ENCODE results near the gene TECTA.
"Not testable (repeated sequence)": the region's sequence is repeated elsewhere in the genome, so short reads cannot be mapped to it uniquely, and the experiment has no call there.

TECTA gene

DNA sequence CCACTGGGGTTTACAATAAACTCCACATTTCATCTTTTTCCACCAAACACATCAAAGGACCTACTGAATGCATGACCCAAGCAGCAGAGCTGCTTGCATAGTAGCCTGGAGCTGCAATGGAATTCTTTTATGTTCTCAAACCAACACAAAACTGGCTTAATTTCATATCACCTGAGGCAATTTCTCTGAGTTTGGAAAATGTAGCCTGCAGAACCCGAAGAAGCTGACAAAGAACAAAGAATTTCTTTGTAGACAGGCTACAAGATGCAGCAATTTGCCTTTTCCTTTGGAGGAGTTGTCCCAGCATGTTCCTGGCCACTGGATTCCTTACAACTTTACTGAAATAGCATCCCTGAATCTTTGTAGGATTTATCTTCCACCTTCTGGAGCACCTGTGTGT lies 5.5 kb upstream of the TECTA start:
- no peak for DNase-seq

DNA sequence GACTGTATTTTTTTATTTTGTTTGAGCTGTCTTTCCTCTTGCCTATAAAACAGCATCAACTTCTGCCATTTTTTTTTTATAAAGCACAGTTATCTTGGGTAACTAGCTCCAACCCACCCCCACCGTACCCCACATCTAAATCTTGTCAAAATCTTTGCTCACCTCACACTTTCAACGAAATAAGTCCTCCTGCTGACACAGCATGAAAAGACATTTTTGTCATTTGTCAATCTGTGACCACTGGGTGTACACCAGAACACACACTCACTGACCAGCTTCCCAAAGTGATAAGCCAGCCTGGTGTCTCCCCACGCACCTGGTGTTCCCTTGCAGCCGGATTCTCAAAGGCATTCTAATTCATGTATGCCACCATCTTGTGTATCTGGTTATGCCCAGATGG lies 1.7 kb upstream of the TECTA start:
- no peak for DNase-seq

DNA sequence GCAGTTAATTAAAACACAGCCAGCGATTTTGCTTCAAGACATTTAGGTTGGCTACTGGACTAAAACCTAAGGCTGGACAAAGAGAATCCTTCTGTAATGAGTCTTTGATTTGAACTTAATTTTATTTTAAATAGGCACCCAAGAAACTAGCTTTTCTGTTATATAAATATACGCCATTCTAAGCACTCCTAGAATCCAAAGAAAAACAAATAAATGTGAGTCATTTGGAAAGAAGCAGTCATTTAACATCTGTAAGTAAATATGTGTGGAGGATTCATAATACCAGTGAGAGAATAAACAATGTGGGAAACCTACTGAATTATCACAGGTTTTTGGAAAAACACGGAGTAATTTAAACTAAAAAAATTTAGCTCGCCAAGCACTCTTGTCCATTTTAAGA lies 1.2 kb upstream of the TECTA start:
- no peak for DNase-seq

DNA sequence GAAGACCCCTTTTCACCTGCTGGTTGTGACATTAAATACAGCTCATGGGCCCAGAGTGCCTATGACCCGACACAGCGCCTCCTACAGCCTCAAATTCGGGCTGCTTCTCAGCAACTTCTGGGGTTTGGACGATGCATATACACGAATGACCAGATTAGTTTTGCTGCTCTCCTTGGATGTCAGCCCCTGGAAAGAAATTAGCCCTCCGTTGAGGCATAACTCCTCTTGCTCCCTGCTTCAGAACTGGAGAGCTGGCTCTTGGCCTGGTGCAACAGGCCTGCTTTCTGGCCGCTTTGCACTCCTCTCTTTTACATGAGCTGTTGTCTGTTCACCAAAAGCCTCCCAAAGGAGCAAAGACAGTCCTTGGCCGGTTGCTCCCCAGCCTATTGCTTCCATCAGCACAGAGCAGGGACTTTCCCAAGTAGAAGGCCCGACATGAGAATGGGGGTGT lies 3.3 kb downstream of the TECTA start:
- DNase-seq: no peak

DNA sequence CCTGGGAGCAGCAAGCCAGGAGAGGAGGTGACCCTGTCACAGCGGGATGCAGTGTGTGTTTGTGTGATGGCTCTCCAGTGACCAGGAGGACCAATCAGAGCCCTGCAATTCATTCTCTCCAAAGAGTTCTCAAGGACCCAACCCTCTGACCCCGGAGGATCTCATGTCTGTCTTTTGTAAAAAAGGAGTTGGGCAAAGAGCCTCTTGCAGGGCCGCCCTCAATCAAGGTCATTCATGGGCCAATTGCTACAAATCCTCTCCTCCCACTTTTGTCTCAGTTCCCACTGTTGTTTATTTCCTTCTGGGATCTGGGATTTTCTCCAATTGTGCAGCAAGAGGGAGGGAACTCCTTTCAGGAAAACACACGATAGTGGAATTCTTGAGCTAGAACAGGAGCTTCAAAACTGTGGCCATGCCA lies 4.0 kb downstream of the TECTA start:
- DNase-seq: no peak

DNA sequence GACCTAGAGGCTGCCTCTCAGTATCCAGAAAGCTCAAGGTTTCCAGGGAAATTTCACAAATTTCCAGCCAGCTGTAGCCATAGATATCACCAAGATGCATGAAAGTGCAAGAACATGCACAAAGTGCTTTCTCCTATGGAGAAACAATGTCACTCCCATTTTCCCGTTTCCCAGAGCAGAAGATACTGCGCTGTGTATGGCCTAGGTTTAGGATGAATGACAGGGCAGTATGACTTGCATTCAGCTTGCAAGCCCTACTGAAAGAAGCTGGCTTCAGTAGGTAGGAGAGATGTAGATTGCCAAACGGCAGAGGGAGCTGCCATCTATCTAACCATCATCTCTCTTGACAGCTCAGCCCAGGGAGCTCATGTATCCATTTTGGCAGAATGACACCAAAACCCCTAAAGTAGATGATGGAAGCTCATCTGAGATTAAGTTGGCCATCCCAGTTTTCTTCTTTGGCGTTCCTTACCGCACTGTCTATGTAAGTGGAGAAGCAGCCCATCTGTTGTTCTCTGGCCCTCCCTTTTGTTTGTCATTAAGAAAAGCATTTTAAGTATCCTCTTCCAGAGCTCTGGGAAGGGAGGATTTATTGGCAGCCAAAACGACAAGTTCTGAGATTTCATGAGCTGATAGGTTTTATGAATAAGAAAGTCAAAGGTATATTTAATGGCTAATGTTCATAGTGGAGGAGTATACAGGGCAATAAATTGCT lies 4.6 kb downstream of the TECTA start:
- no peak for DNase-seq

DNA sequence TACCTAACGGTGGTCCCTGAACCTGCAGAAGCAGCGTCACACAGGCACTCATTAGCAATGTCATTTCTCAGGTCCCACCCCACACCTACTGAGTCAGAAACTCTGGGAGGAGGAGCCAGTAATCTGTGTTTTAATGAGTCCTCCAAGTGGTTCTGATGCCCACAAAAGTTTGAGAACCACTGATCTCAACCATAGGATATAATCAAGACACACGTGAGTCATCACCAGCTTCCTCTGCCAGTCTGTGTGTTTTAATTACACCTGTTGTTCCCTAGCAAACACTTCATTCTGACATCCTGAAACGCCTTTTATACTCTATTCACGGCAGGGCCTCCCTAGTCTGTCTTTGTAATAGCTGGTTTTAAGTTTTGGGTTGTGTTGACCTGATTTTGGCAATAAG lies 5.8 kb downstream of the TECTA start:
- no peak for DNase-seq

DNA sequence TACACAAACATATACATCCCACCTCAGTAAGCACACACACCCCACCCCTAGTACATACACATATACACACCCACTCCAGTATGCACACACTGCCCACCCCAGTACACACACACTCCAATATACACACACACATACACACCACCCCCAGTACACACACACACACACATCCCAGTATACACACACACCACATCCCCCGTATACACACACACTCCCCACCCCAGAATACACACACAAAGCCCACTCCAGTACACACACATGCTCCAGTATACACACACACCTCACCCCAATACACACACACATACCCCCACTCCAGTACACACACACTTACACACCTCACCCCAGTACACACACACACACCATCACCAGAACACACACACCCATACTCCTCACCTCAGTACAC lies 7.4 kb downstream of the TECTA start:
- DNase-seq: no peak

DNA sequence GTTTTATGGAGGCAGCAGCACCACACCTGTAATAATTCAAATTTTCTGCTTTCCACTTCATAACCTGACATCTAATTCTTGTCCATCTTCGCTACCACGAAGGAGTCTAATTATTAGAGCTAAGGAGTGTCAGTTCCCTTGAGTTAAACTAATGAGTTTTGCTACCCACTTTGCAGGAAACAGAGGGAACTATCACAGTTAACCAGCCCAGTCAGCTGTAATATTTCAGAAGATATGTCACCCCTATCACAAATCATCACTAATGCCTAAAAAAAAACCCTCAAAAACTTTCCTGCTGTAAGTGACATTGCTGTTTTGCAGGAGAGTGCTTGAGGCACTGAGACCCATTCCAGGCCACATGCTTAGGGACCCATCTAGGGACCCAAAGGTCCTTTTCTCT lies 8.4 kb downstream of the TECTA start:
- no peak for DNase-seq

DNA sequence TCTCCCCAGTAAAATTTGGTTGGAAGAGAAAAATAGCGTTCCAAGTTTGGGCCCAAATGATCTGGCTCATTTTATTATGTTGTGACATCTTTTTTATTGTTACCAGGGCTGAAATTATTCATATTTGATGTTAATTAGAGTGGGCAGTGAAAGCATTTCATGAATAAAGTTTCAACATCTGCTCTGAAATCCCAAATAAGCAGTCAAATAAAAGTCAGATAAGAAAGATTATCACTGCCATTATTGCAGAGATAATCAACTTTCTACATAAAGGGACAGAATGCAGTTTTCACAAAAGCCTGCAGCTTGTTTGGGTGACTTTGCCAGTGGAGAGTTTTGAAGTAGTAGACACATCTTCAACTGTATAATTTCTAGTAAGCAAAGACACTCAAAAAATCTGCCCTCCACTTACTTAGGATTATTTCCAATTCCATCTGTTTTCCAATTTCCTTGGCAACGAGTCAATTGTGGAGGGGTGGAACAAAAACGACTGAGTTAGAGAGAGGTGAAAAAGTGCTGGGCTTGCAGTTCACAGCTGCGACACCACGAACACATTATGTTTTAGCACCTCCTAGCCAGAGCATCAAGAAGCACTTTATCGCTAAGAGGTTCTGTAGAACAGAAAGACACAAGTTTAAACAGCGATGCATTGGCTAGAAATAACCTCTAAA lies 9.0 kb downstream of the TECTA start:
- no peak for DNase-seq

DNA sequence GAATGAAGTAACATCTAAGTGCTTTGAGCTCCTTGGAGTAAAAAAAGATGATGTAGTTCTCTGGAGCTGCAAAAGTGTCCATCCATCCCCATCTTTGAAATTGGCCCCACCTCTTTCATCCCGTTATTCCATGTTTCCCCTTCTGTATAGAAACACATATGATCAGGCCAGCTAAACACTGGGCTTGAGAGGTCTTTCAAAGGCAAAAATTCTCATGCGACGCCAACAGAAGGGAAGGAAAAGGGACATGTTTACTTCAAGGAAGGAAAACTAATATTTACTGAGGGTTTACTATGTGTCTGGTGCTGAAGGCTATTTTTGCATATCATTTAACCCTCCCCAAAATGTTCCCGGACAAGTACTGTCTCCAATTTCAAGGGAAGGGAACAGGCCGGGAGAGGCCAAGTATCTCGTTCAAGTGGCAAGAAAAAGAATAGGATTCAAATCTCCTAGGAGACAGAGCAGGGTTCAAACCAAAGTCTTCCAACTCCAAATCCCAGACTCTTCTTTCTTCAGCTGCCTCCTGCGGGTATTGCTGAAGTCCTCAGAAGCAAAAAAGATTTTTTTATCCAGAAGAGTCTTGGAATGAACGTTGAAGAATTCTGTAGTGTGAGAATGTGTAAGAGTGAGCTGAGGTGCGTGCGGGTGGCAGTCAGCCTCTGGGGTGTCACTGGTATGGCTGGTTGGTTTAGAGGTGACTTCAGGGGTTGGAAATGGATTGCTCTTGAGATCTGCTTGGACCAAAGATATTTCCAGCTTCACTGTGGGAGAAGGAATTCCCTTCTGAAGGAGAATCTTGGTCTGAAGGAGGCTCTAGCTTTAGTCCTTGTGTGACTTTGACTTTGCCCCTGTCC lies 10.1 kb downstream of the TECTA start:
- DNase-seq: no peak

DNA sequence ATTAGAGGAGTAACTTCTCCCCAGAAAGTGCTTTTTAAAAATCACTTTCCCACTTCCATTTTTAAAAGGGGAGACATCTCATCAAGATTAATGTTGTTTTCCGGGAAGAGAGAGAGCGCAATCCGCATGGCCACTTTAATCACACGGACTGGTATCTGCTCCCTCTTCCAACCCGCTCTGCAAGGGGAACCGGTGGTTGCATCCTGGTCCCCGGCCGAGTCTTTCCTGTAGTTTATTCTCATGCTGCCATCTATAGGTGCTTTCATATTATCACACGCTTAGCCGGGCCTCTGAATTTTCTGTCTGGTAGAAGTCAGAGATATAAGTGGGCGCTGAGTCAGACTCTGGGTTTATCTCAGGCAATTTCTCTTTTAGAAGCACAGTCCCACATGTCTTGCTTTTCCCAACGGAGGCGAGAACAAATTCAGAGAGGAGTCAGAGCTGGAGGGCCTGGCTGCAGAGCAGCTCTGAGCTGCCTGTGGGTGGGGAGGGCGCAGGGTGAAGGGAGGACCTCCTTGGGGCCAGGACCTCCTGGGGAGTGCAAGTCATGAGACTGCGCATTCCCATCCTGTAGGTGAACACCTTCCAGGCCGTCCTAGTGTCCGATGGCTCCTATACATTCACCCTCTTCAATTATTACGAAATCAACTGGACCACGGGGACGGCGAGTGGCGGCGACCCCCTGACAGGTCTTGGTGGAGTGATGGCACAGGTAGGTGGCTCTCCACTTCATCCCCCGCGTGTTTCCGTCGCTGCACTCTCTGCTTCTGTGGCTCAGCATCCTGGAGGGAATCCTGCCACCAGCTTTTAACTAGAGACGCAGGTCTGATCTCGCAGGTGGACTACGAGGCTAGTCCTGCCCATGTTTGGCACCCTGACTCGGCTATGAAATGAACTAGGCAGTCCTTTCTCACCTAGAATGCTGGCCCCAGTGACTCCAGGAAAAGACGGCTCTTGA lies 11.7 kb downstream of the TECTA start:
- DNase-seq: peak; percentile 71 to 85 (median 74)

DNA sequence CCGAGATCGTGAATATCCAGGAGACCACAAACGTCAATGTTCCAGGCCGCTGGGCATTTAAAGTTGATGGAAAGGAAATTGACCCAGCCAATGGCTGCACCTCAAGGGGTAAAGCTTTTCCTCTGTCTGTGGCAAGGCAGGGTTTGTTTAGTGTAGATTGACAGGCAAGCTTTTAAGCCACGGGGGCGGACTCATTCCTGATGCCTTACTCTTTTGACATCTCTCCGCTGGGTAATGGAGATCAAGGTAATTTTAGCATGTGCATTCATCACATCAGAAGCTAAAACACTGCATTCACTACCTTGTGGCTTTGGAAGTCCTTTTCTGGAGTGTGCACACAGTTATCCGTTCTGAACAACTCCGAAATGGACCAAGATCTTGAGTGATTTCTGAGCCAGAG lies 12.6 kb downstream of the TECTA start:
- DNase-seq: no peak

DNA sequence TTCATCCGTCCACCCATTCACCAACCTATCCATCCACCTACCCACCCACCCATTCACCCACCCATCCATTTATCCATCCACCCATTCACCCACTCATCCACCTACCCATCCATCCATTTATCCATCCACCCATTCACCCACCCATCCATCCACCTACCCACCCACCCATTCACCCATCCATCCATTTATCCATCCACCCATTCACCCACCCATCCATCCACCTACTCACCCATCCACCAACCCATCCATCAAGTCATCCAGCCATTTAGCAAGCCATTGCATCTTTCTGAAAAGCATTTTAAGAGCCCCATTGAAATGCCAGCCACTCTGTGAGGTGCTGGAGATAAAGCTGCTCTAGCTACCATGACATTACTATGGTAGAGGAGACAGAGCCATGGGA lies 14.0 kb downstream of the TECTA start:
- not testable (repeated sequence) for DNase-seq

DNA sequence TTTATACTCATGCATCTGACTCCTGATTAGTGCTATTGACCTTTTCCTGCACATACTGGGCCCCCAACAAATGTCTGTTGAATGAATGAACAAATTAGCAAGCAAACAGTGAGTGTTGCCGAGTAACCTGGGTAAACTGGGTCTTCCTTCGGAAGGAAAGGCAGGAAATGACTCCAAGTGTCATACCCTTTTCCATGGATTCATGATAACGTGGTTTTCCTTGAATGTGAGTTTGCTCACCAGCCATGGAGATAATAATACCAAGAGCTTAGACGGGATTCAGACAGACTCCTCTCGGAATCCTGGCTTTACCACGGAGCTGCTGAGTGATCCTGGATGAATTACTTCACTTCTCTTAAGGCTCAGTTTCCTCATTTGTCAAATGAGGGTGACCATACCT lies 16.7 kb downstream of the TECTA start:
- no peak for DNase-seq

DNA sequence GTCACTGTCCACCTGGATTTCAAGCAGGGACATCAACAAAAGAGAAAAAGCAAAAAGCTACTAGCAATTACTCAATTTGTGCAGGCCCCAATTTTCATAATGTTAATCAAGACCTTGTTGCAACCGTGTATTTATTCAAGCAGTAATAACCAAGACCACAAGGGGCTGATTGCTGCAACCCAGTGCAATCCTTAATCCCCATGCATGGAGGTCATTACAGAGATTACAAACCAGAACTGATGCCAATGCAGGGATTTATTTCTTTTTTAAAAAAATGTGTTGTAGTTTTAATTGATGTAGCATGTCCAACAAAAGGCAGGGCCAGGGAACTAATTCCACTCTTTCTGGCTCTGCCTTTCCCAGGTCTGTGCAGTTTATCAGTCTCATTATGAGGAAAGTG lies 18.4 kb downstream of the TECTA start:
- no peak for DNase-seq

DNA sequence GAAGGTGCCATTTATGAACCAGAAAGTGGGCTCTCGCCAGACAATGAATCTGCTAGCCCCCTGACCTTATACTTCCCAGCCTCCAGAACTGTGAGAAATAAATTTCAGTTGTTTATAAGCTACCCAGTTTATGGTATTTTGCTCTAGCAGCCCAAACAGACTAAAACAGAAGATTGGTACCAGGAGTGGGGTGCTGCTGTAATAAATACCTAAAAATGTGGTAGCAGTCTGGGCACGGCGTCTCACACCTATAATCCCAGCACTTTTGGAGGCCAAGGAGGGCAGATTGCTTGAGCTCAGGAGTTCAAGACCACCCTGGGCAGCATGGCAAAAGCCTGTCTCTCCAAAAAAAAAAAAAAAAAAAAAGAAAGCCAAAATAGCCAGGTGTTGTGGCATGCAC lies 21.3 kb downstream of the TECTA start:
- no peak for DNase-seq

DNA sequence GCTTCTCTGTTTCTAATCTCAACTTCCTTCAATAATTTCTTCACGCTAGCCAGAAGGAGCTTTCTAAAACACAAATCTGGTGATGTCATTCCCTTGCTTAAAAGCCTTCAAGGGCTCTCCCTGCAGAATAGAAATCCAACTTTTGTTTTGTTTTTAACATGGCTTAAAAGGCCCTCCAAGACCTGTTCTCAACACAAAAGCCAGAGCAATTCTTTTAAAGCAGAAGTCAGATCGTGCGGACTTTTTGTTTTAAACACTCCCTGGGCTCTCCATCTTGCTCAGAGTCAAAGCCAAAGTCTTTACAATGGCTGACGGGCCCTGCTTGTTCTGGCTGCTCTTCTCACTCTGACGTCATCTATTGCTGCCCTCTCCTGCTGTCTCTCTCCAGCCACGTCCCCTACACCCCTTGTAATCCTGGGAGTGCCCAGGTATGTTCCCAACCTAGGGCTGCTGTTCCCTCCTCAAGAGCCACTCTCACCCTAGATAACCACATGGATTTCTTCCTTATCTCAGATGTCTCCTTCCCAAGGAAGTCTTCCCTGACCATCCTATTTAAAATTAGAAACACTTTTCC lies 22.5 kb downstream of the TECTA start:
- DNase-seq: no peak

DNA sequence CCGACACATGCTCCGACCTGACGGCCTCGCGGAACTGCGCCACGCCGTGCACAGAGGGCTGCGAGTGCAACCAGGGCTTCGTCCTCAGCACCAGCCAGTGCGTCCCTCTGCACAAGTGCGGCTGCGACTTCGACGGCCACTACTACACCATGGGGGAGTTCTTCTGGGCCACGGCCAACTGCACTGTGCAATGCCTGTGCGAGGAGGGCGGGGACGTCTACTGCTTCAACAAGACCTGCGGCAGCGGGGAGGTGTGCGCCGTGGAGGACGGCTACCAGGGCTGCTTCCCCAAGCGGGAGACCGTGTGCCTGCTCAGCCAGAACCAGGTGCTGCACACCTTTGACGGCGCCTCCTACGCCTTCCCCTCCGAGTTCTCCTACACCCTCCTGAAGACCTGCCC lies 26.8 kb downstream of the TECTA start:
- no peak for DNase-seq

DNA sequence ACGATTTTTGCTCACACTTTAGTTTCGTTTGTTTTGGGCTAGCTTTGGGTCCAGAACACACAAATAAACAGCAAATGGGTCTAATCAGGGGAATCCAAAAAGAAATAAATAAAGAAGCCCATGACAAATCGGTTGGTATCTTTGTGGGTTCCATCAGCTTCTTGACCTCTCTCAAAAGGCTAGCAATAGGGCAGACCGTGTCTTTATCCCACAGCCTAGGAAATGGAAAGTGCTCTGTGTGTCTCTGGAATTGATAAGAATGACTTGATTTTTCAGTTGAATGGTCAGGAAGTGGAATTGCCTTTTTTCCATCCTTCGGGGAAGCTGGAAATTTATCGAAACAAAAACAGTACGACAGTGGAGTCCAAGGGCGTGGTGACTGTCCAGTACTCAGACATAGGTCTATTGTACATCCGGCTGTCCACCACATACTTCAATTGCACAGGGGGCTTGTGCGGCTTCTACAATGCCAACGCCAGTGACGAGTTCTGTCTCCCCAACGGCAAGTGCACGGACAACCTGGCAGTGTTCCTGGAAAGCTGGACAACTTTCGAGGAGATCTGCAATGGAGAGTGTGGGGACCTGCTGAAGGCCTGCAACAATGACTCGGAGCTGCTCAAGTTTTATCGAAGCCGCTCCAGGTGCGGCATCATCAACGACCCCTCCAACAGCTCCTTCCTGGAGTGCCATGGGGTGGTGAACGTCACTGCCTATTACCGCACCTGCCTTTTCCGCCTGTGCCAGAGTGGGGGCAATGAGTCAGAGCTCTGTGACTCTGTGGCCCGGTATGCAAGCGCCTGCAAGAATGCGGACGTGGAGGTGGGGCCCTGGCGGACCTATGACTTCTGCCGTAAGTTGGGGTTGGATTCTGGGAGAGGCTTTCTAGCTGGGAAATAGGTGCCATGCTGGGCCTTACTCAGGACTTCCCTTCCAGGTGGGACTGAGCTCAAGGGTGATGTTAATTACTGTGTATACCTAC lies 28.6 kb downstream of the TECTA start:
- no peak for DNase-seq

DNA sequence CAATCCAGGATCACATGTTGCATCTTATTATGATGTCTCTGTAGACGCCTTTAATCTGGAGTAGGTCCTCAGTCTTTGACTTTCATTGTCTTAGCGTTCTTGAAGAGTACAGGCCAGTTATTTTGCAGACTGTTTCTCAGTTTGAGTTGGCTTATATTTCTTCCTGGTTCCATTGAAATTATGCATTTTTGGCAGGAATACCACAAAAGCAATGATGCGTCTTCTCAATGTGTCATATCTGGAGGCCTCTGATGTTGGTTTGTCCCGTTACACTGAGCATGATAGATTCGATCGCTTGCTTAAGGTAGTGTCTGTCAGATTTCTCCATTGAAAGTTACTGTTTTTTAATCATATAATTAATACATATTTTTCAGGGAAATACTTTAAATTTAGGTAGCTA lies 30.6 kb downstream of the TECTA start:
- no peak for DNase-seq
